NCI-H446 (cell line): ENCODE measurements around the gene ADGB.
"Not testable (repeated sequence)": the region's sequence is repeated elsewhere in the genome, so short reads cannot be mapped to it uniquely, and the experiment has no call there.

Source experiments
- DNase-seq, 2 experiments: peaks; one replicate each; lab custom pipeline; 2025; lab: John Stamatoyannopoulos, UW

ADGB gene

DNA sequence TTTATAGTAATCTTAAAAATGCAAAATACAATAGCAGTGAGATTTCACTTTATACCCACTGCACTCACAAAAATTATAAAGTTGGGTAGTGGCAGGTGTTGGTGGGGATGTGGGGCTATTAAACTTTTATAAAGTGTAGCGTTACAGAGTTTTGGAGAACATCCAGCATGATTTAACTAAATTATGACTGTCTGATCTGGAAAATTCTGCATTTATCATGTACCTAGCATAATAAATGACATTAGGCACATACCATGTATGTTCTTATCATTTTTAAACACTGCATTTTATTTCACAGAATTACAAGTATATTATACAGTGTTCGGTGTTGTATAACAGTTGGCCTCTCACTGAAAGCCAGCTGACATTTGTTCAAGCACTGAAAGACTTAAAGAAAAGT lies 169.9 kb downstream of the ADGB start:
- no peak for DNase-seq

DNA sequence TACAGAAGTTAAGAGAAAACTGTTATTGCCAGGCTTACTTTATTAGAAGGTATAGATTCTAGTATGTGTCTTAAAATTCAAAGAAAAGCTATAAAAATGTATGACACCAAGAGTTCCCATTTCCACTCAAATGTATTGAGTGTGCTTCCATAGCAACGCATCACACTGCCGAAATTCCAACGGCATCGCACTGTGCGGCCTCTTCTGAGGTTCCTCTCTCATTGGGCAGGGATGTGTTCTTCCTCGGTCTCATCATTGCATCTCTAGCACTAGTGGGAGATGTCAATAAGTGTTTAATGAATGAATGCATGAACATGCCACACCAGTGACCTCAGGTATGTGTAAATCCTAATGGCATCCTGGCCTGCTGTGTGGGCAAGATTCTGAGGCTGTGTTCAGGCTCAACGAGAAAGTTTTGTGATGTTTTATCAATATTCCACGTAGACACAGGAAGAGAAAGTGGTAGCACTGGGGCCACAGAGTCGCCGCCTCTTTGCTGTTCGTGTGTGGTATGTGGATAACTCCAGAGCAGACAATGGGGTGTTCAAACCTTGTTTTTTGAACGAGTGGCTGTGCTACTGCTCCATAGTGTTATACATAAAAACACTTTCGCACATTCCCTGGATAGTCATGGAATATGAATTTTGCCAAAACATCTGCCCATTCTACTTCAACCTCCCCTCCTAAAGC lies 171.6 kb downstream of the ADGB start:
- no peak for DNase-seq

DNA sequence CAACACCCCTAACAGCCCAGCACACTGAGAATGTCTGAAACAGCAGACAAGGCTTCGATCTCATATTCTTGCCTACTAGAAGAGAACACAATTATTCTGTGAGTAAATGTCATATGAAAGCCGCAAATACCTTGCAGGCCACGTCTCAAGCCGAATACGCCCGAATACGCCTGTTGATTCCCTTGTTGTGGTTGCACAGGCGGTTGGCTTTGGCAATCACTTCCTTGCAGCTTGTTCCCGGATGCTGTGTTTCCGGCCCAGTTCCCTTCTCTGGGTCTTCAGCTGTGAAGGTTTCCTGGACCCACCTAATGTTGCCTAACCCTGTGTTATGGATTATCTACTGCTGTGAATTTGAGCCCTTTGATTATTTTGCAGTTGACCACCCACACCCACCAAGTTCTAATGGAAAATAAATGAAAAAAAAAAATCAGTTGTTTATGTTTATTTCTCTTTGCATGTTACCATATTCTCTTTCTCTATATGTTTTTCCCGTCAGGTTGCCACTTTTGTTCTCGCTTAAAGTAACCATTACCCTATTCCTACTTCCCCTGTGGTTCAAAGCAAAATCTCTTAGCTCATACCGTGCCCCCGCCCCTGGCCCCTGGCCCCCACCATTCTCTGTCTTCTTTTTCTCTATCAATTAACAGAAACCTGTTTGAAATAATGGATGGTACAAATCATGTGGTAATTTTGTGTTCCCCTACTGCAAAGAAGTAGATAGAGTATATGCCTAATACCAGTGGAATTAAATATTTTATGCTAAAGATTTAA lies 172.4 kb downstream of the ADGB start:
- no peak for DNase-seq

- DNase-seq, result no peak
Measured at GRCh38 chr6:146775220-146775619, 176.4 kb downstream of the ADGB start.

DNA sequence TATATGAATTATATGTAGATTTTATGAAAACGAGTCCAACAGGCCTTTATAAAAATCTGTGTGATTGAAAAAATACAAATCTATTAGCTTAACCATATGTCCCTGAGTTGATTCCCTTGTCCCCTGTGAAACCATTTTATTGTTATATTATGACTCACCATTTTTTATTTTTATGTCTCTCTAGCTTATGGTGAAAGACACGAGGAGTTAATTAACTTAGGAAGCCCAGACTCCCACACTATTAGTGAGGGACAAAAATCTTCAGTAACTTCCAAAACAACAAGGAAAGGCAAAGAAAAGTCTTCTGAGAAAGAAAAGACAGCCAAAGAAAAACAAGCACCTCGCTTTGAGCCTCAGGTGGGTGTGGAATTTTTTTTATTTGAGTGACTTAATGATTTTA lies 183.1 kb downstream of the ADGB start:
- no peak for DNase-seq

DNA sequence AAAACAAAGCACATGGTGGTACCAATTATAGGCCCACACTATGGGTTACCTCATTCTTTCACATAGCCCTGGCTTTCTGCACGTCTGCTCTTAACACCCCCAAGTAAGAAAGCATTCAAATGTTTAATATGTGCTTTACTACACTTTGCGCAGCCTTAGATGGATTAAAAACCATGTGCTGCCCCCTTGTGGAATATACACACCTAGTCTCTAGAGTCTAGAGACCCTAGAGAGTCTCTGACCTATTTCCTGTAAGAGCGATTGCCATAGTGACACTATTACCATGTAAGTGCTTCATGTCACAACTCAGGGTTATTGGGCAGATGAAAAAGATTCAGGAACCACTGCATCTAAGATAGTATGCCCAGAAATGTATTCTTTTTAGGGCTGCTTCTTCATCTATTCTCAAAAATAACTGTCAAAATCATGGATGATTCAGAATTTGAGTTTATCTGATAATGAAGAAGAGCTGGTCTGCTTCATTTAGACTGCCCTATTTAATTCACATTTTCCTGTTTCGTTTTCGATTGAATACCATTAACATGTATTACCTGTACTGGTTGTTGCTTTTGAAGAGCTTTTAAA lies 186.3 kb downstream of the ADGB start:
- peak; percentile 8 to 56 for DNase-seq

GRCh38 chr6:146787876-146788508 lies 189.2 kb downstream of the ADGB start:
- DNase-seq, result no peak

GRCh38 chr6:146790561-146791091 lies 191.9 kb downstream of the ADGB start:
- no peak for DNase-seq

GRCh38 chr6:146791930-146792329 lies 193.2 kb downstream of the ADGB start:
- DNase-seq, result no peak

GRCh38 chr6:146793218-146793617 lies 194.4 kb downstream of the ADGB start:
- not testable (repeated sequence) for DNase-seq

DNA sequence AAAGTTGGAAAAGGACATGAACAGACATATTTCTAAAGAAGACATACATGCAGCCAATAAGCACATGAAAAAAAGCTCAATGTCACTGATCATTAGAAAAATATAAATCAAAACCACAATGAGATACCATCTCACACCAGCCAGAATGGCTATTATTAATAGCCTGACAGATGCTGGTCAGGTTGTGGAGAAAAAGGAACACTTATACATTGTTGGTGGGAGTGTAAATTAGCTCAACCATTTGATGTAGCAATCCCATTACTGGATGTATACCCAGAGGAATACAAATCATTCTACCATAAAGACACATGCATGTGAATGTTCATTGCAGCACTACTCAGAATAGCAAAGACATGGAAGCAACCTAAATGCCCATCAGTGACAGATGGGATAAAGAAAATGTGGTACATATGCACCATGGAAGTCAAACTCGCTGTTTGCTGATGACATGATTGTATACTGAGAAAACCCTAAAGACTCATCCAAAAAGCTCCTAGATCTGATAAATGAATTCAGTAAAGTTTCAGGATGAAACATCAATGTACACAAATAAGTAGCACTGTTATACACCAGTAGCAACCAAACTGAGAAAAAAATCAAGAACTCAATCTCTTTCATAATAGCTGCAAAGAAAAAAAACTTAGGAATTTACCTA lies 196.8 kb downstream of the ADGB start:
- no peak for DNase-seq

GRCh38 chr6:146803167-146803566 lies 204.4 kb downstream of the ADGB start:
- DNase-seq, result not testable (repeated sequence)

GRCh38 chr6:146803601-146804000 lies 204.8 kb downstream of the ADGB start:
- DNase-seq, result no peak

- DNase-seq, result no peak
Measured at GRCh38 chr6:146805546-146806325, 207.0 kb downstream of the ADGB start.

GRCh38 chr6:146809014-146809413 lies 210.2 kb downstream of the ADGB start:
- not testable (repeated sequence) for DNase-seq

GRCh38 chr6:146812811-146813321 lies 214.1 kb downstream of the ADGB start:
- DNase-seq, result not testable (repeated sequence)

DNA sequence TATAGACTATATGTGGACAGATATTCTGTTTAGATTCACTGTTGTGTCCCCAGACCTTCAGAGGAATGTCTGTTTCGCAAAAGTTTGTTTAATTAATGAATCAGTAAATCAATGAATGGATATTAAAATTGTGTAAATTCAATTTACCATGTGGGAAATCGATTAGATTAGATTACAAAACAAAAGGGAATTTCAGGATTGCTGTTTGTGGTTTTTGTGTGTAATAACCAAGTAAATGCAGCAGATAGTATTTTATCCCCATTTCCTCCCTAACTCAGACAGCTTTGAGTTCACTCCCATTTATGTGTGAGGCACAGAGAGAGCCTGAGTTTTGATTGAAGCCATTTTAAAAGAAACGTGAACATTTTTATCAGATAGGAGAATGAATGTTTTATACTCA lies 214.8 kb downstream of the ADGB start:
- DNase-seq, result no peak

DNA sequence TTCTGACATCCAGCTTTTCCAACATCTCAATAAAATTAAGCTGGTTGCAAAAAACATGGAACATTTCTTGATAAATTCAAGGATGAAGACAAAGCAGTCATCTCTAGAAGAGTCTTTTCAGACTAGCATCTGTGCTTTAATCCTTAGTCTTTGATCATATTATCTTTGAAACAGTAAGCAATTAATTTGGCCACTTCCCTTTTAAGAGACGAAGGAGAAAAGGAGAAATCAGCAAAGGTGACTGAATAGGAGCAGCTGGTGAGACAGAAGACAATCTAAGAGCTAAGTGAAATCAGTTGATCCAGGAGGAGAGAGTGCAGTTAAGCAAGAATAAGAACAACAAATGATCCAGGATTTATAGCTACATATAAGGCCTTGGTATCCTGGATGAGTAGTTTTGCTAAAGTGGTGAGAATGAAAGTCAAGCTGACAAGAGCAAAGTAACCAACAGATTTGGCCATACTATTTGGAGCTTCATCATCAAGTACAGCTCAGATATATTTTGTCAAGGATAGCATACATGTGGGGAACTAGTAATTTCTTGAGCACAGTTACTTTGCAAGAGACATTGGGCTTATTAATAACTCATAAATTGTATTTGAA lies 215.5 kb downstream of the ADGB start:
- DNase-seq, result no peak

DNA sequence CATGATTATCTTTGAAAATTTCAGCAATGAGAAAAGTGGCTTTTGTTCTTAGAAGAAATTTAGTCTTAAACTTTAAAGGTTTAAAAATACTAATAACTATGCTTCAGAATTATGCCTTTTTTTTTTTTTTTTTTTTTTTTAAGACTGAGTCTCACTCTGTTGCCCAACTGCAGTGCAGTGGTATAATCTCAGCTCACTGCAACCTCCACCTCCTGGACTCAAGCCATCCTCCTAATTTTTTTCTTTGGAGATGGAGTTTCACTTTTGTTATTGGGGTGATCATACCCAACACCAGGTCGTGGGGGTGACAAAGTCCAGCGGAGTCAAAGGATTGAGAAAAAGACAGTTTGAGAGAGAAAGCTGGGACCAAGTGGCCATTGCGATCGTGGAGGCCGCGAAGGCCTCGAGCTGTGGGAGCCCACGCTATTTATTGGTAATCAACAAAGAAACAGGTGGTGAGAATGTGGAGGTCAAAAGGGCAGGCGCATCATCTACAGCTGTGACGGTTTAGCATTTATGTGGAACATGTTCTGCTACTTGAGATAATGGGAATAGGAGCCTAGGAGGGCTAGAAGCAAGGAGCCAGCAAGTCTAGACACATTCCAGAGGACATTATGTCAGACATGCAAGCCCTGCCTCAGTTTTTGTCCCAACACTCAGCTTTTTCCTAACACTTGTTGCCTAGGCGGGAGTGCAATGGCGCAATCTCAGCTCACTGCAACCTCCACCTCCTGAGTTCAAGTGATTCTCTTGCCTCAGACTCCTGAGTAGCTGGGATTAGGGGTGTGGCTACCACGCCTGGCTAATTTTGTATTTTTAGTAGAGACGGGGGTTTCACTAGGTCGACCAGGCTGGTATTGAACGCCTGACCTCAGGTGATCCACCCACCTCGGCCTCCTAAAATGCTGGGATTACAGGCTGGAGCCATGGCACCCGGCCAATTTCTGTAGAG lies 217.0 kb downstream of the ADGB start:
- not testable (repeated sequence) for DNase-seq
